ENCODE results near the gene RAET1G. TPM values are rescaled to one million over a fixed set of nuclear protein-coding genes. Genes with fewer than 3 reads are reported as not detected.
"Not testable (repeated sequence)": the region's sequence is repeated elsewhere in the genome, so short reads cannot be mapped to it uniquely, and the experiment has no call there.

RAET1G gene
- total and polyA plus RNA-seq, 2 donors (not counting 3 experiments of a cell fraction or from before 2014, with no cell fraction given) = 1.6 to 2.1 TPM

- Histone ChIP-seq H3K4me2 (ENCODE audit: insufficient read depth, low read length) (no peak overlapping the region), H4K20me1 (replicated peaks; ENCODE audit: control insufficient read depth, extremely low read depth, insufficient read depth, low read length) (no peaks in the 10 kb centered on the region), H3K9ac (replicated peaks; ENCODE audit: extremely low read depth, insufficient read depth, low read length) (no peak overlapping the region), H2AFZ (ENCODE audit: low read depth, low read length) (no peak overlapping the region), H3K4me3 (replicated peaks in 1 of 3; ENCODE audit: insufficient read depth in 1 of 3, low read depth in 1 of 3, low read length in 3 of 3) (no peak overlapping the region), H3K4me1 (ENCODE audit: control insufficient read depth, extremely low read depth, insufficient read depth, low read length) (peaks cover 24% of the 10 kb centered on the region), H3K9me1 (replicated peaks; ENCODE audit: control insufficient read depth, extremely low read depth, insufficient read depth, low read length) (no peaks in the 10 kb centered on the region), H3K9me3 (replicated peaks; ENCODE audit: control insufficient read depth, insufficient read depth, low read length) (no peaks in the 10 kb centered on the region), H3K79me2 (ENCODE audit: control insufficient read depth, insufficient read depth, low read length) (no peaks in the 10 kb centered on the region), H3K27ac (ENCODE audit: insufficient read depth, low read depth, low read length) (no peak overlapping the region), H3K27me3 (ENCODE audit: control insufficient read depth in 2 of 2, insufficient read depth in 2 of 2, low read length in 2 of 2) (peaks cover 12 to 33% of the 10 kb centered on the region in 2 experiments), H3K36me3 (ENCODE audit: control insufficient read depth in 2 of 2, extremely low read depth in 1 of 2, insufficient read depth in 2 of 2, low read length in 2 of 2) (no peaks in the 10 kb centered on the region)
- FAIRE-seq = no peak
- ChIA-PET POLR2A (interaction anchor here (0.7 kb wide), 1 partner anchor 794 kb away, joined by 5 read pairs; no protein-coding TSS in a partner anchor), CTCF (interaction anchor here (1.7 kb wide), 1 partner anchor 55 kb away, joined by 10 read pairs; no protein-coding TSS in a partner anchor)
- DNase-seq (ENCODE audit: low read depth, low spot score) = peak; percentile 34
- BruUV-seq (replicated peaks) = no TSS peak
- intact Hi-C loops (cut with micrococcal nuclease) = loop anchor here (2.0 kb wide), 2 partner anchors 21 to 27 kb away; no protein-coding TSS in a partner anchor
- dilution Hi-C loops (cut with MboI; ENCODE audit: extremely low pct_ligation_motif_present, low sequenced_read_pairs) = no loop called here
- TF ChIP-seq EZH2 (IDR thresholded peaks at IDR 0.05; ENCODE audit: borderline replicate concordance, low read depth, low read length, severe bottlenecking) (no peak), POLR2AphosphoS5 (IDR thresholded peaks at IDR 0.05; ENCODE audit: insufficient read depth, low read depth, low read length) (no peak), CTCF (IDR thresholded peaks at IDR 0.05; ENCODE audit: extremely low read depth in 1 of 2, insufficient read depth in 1 of 2, low read depth in 1 of 2, low read length in 2 of 2) (peak in 1 of 2 donors; percentile 28)
These were observed 39.0 kb upstream of the RAET1G start for GRCh38 chr6:149961728-149962425.

GRCh38 chr6:149960488-149960887, 37.6 kb upstream of the RAET1G start:
- Histone ChIP-seq H2AFZ (ENCODE audit: low read depth, low read length) (no peak overlapping the region), H3K36me3 (ENCODE audit: control insufficient read depth in 2 of 2, extremely low read depth in 1 of 2, insufficient read depth in 2 of 2, low read length in 2 of 2) (no peaks in the 10 kb centered on the region), H3K27me3 (ENCODE audit: control insufficient read depth in 2 of 2, insufficient read depth in 2 of 2, low read length in 2 of 2) (peaks cover 14 to 42% of the 10 kb centered on the region in 2 experiments), H3K4me1 (ENCODE audit: control insufficient read depth, extremely low read depth, insufficient read depth, low read length) (peaks cover 24% of the 10 kb centered on the region), H3K9me1 (replicated peaks; ENCODE audit: control insufficient read depth, extremely low read depth, insufficient read depth, low read length) (no peaks in the 10 kb centered on the region), H3K27ac (ENCODE audit: insufficient read depth, low read depth, low read length) (no peak overlapping the region), H3K9me3 (replicated peaks; ENCODE audit: control insufficient read depth, insufficient read depth, low read length) (no peaks in the 10 kb centered on the region), H3K79me2 (ENCODE audit: control insufficient read depth, insufficient read depth, low read length) (no peaks in the 10 kb centered on the region), H4K20me1 (replicated peaks; ENCODE audit: control insufficient read depth, extremely low read depth, insufficient read depth, low read length) (no peaks in the 10 kb centered on the region), H3K4me3 (replicated peaks in 1 of 3; ENCODE audit: insufficient read depth in 1 of 3, low read depth in 1 of 3, low read length in 3 of 3) (no peak overlapping the region), H3K4me2 (ENCODE audit: insufficient read depth, low read length) (no peak overlapping the region), H3K9ac (replicated peaks; ENCODE audit: extremely low read depth, insufficient read depth, low read length) (no peak overlapping the region)
- dilution Hi-C loops (cut with MboI; ENCODE audit: extremely low pct_ligation_motif_present, low sequenced_read_pairs) (no loop called here), intact Hi-C loops (cut with micrococcal nuclease) (loop anchor here (2.0 kb wide), 1 partner anchor 20 kb away; no protein-coding TSS in a partner anchor)
- FAIRE-seq = no peak
- POLR2A ChIA-PET = no interaction called here
- no TSS peak for BruUV-seq (replicated peaks)
- CTCF ChIA-PET = interaction anchor here (0.8 to 1.7 kb wide), 4 partner anchors 20 to 56 kb away, joined by 3 to 10 read pairs (median 3); no protein-coding TSS in a partner anchor
- no peak for DNase-seq (ENCODE audit: low read depth, low spot score)
- TF ChIP-seq EZH2 (IDR thresholded peaks at IDR 0.05; ENCODE audit: borderline replicate concordance, low read depth, low read length, severe bottlenecking) (peak; percentile 30), MYC (IDR thresholded peaks at IDR 0.05; ENCODE audit: low read depth, low read length) (no peak)

GRCh38 chr6:149959806-149960205, 36.9 kb upstream of the RAET1G start:
- POLR2A ChIA-PET; FAIRE-seq; H3K79me2 ChIP-seq (ENCODE audit: control insufficient read depth, insufficient read depth, low read length); H3K9me1 ChIP-seq (replicated peaks; ENCODE audit: control insufficient read depth, extremely low read depth, insufficient read depth, low read length); H3K27ac ChIP-seq (ENCODE audit: insufficient read depth, low read depth, low read length); BruUV-seq (replicated peaks); H4K20me1 ChIP-seq (replicated peaks; ENCODE audit: control insufficient read depth, extremely low read depth, insufficient read depth, low read length); dilution Hi-C loops (cut with MboI; ENCODE audit: extremely low pct_ligation_motif_present, low sequenced_read_pairs); DNase-seq (ENCODE audit: low read depth, low spot score); H3K4me2 ChIP-seq (ENCODE audit: insufficient read depth, low read length); H3K4me3 ChIP-seq (replicated peaks in 1 of 3; ENCODE audit: insufficient read depth in 1 of 3, low read depth in 1 of 3, low read length in 3 of 3); H3K9ac ChIP-seq (replicated peaks; ENCODE audit: extremely low read depth, insufficient read depth, low read length); H2AFZ ChIP-seq (ENCODE audit: low read depth, low read length); H3K9me3 ChIP-seq (replicated peaks; ENCODE audit: control insufficient read depth, insufficient read depth, low read length); H3K36me3 ChIP-seq (ENCODE audit: control insufficient read depth in 2 of 2, extremely low read depth in 1 of 2, insufficient read depth in 2 of 2, low read length in 2 of 2): not testable (repeated sequence)
- intact Hi-C loops (cut with micrococcal nuclease) = loop anchor here (2.0 kb wide), 1 partner anchor 19 kb away; no protein-coding TSS in a partner anchor
- CTCF ChIA-PET = interaction anchor here (0.8 to 1.2 kb wide), 3 partner anchors 19 to 47 kb away, joined by 3 read pairs; no protein-coding TSS in a partner anchor
- peaks cover 21% of the 10 kb centered on the region for H3K4me1 ChIP-seq (ENCODE audit: control insufficient read depth, extremely low read depth, insufficient read depth, low read length)
- peaks cover 10 to 42% of the 10 kb centered on the region in 2 experiments for H3K27me3 ChIP-seq (ENCODE audit: control insufficient read depth in 2 of 2, insufficient read depth in 2 of 2, low read length in 2 of 2)

Measured in endothelial cell of umbilical vein (primary cell).